Choroid plexus epithelial cell (primary cell): ENCODE data around the gene CRLF1.
A peak's percentile ranks its signal among the peaks of the same experiment; 100 is the strongest.

Source experiments
- DNase-seq: peaks from one replicate; pipeline ENCODE4 v3.0.0-alpha.2; 2010; ENCODE audit warnings: low read depth
- H3K4me3 ChIP-seq: 2 replicates; pipeline ENCODE4 v1.5.1; 2011; ENCODE audit warnings: low read depth, mild to moderate bottlenecking, control low read depth, low read length, moderate library complexity
- CTCF ChIP-seq: conservative IDR thresholded peaks from 2 replicates; pipeline ENCODE4 v1.5.1; 2011; ENCODE audit warnings: low read depth, mild to moderate bottlenecking, control low read depth, inconsistent platforms, low read length, moderate library complexity

The CRLF1 gene

GRCh38 chr19:18543814-18544475, 62.7 kb downstream of the CRLF1 start:
- peak; percentile 74 for DNase-seq
- TF ChIP-seq CTCF = no peak

More at GRCh38 chr19:18543814-18544475, 62.7 kb downstream of the CRLF1 start:
- peak overlapping the region; percentile 81 for H3K4me3 ChIP-seq
